ENCODE measurements around the gene CRTC2.
"Not testable (repeated sequence)": the region's sequence is repeated elsewhere in the genome, so short reads cannot be mapped to it uniquely, and the experiment has no call there.

Gene CRTC2

GRCh38 chr1:153905908-153906307 is 52.5 kb downstream of the CRTC2 start:
- DNase-seq (ENCODE audit: insufficient read length, low spot score); FAIRE-seq: not testable (repeated sequence)

- no peak for FAIRE-seq
- DNase-seq (ENCODE audit: insufficient read length, low spot score), result no peak
Measured at GRCh38 chr1:153903841-153904455, 54.5 kb downstream of the CRTC2 start.

- no peak for FAIRE-seq
- no peak for DNase-seq (ENCODE audit: insufficient read length, low spot score)
Measured at GRCh38 chr1:153899509-153899908, 58.9 kb downstream of the CRTC2 start.

Data from GM19239 (cell line).